ENCODE results near the gene PLCG2.
"Not testable (repeated sequence)": the region's sequence is repeated elsewhere in the genome, so short reads cannot be mapped to it uniquely, and the experiment has no call there.

PLCG2 gene

DNA sequence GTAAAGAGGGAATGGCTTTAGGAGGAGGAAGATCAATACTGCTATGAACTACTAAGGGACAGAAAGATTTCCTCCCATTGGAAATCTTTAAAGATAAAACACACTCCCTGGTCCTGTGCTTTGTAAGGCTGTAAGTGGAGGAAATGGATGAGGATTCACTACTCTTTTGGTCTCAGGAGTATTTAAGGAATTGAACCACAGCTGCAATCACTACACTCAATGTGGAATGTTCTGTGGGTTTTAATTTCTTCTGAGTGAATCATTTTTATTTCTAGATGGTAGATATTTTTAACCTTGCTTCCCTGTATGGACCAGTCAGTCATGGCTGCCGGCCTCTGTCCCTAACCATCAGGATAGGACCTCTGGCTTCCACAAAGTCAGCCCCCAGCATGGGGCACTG lies 166.6 kb downstream of the PLCG2 start:
- FAIRE-seq = no peak

DNA sequence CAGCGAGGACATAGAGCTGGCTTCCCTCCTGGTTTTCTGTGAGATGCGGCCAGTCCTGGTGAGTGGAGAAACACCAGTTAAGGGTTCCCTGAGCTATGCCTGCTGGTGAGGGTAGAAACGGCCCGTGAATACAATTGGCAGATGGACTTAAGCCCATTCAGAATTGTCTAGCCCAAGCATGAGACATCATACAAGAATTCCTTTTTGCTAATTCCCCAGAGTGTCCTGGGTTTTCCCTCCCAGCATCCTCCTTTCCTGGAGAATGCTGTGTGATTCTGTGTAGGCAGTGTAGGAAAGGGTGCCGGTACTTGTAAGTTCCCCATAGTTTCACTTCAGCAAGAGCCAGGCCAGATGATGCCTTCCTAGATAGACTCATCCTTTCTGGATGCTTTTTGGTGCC lies 167.1 kb downstream of the PLCG2 start:
- FAIRE-seq = no peak

GRCh38 chr16:81951564-81951963 lies 172.5 kb downstream of the PLCG2 start:
- FAIRE-seq = no peak

DNA sequence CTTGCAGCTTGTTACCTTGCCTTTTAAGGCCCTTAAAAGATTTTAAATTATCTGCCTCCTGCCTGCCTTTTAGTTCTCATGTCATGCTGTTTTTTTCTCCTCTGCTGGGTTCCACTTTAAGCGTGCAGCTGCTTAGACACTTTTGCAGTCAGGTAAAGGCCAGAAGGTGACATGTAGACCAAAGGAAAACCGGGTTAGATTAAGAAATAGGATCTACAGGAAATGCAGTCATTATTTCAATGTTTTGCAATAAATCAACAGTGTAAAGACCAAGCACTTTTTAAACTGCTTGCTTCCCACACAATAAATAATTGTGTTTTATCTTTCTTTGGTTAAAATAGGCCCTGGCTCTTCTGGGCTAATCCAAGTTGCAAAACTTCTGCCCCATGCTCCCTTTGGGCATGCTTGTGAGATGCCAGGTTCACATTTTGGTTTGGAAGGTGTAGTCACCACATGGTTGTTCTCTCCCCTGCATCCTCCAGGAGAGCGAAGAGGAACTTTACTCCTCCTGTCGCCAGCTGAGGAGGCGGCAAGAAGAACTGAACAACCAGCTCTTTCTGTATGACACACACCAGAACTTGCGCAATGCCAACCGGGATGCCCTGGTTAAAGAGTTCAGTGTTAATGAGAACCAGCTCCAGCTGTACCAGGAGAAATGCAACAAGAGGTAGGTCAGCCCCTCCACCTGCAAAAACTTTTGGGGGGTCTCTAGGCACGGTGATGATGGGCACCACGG lies 177.3 kb downstream of the PLCG2 start:
- no peak for FAIRE-seq

DNA sequence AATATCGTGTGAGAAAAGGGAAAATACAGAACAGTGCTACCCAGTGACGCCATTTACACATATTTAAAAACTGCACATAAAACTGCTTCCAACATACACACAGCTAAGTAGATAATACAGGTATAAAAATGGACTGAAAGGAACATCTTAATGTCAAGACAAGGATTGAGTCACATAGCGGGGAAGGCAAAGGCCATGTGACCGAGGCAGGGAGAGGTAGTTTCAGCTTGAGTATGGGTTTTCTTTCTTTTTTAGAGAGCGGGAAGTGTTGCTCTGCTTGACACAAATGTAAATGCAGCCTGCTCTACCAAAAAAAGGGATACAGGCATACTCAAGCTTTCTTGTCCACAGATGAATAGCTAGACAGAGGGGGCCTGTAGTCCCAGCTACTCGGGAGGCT lies 185.7 kb downstream of the PLCG2 start:
- FAIRE-seq = no peak

DNA sequence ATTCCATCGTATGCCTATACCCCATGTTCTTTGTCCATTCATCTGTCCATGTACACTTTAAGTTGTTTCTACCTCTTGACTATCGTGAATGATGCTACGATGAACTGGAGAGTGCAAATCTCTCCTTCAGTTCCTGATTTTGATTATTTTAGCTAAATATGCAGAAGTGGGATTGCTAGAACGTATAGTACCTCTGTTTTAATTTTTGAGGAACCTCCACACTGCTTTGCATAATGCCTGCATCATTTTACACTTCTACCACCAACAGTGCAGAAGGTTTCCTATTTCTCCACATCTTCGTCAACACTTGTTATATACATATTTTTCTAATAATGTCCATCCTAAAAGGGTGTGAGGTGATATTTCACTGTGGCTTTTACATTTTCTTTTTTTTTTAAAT lies 188.3 kb downstream of the PLCG2 start:
- FAIRE-seq = no peak

DNA sequence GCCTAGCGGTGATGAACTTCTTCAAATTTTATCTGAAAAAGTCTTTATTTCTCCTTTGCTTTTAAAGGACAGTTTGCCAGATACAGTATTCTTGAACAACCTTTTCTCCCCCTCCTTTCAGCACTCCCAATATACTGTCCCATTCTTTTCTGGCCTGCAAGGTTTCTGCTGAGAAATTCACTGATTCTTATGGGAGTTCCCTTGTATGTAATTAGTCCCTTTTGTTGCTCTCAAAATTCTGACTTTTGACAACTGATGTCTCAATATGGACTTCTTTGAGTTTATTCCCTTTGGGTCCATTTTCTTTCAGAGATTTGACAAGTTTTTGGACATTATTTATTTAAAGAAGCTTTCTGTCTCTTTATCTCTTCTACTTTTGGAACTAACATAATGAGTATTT lies 192.8 kb downstream of the PLCG2 start:
- no peak for FAIRE-seq

- FAIRE-seq = no peak
Observed at GRCh38 chr16:81973737-81974136, 194.6 kb downstream of the PLCG2 start.

GRCh38 chr16:81975637-81976036 lies 196.5 kb downstream of the PLCG2 start:
- FAIRE-seq = no peak

GRCh38 chr16:81977335-81977942 lies 198.3 kb downstream of the PLCG2 start:
- not testable (repeated sequence) for FAIRE-seq

DNA sequence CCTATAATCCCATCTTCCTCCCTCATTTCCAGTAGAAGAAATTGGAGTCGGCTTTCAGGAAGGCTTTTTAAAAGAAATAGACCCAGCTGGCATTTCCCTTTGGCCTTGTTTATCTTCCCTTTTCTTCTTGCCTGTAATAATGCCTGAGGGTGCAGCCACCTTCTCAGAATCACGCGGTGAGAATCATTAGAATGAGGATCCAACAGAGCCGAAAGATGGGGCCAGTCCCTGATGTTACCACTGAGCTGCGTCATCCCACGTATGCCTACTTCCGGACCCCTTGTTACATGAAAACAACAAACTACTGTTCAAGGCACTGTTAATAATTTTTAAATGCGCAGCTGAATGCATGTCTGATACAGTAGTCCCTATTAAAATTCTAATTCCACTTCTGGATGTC lies 208.0 kb downstream of the PLCG2 start:
- FAIRE-seq = no peak

GRCh38 chr16:81987706-81988105 lies 208.6 kb downstream of the PLCG2 start:
- FAIRE-seq = no peak

- FAIRE-seq = no peak
Observed at GRCh38 chr16:81992859-81993258, 213.8 kb downstream of the PLCG2 start.

- no peak for FAIRE-seq
Observed at GRCh38 chr16:81994485-81994884, 215.4 kb downstream of the PLCG2 start.

DNA sequence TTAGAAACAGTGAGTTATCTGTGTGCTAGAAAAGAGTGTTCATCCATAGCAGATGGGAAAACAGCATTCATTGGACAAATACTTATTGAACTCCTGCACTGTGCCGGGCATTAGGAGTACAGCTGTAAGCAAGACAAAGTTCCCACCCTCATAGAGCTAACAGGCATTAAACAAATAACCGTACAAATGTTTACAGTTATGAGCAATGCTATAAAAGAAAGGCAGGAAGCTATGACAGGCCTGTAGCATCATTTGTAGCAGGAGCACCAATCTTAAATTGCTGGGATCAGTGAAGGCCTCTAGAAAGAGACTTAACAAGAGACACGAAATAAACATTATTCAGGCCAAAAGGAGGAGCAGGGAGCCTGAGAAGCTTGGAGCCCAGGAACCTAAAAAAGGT lies 216.6 kb downstream of the PLCG2 start:
- no peak for FAIRE-seq

DNA sequence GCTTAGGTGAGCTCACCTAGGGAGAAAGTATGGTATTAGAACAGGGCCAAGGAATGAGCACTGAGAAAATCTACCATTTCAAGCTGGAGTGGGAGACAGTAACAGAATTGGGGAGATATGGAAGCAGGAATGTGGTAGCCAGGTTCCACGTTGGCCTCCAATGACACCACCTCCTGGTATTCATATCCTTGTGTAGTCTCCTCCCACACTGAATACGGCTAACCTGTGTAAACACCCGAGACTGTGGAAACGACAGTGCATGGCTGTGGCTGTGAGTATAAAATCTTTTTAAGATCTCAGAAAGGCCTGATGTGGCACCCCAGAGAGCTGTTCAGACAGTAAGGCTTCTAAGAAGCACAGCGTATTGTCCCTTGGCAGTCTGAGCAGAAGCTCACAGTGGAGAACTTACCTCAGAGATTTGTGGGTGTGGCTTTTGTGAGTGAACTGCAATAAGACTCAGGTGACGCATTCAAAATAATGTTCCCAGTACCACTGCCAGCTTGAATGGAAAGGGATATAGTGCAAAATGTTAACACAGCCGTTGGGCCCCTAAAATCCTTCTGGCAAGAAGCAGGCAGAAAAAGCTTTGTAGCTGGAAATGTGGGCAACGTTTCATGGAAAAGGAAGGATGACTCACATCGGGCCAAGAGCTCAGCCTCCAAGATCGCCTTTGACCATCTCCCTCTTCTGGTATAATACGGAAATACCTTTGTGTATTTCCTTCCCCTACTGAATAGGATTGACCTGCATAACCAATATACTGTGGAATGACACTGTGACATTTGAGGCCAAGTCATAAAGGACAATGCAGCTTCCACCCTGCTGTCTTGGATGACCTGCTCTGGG lies 217.8 kb downstream of the PLCG2 start:
- no peak for FAIRE-seq

DNA sequence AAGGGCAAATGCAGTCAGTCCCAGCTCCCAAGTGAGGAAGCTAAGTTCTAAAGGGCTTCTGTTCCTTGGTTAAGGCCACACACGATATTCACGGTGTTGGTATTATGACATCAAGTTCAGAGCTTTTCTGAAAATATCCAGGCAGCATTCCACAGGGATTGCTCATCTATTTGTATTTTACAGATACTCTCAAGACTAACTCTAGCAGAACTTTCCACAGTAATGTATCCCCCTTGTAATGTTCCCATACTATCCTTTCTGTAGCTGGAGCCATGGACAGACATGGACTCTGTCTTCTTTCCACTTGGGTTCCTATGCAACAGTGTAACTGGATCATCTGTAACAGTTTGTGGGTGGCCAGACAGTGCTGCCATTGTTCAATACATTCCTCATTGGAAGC lies 218.6 kb downstream of the PLCG2 start:
- FAIRE-seq = peak; percentile 48

GRCh38 chr16:82002831-82003230 lies 223.7 kb downstream of the PLCG2 start:
- FAIRE-seq = no peak

DNA sequence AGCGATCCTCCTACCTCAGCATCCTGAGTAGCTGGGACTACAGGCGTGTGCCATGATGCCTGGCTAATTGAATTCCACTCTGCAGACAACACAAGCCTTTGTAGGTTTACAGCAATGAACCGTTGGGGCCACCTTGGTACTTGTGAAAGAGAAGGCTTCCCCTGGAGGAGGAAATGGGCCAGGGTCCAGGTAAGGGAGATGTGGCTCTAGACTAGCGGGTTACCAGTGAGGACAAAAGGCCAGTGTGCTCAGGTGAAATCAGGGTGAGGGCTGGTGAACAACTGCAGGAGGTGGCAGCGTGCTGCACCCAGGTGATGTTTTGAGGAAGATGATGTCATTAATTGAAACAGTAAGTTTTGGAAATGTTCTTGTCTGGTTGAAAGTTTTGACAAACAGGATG lies 225.5 kb downstream of the PLCG2 start:
- FAIRE-seq = no peak

GRCh38 chr16:82005027-82005830 lies 226.1 kb downstream of the PLCG2 start:
- FAIRE-seq = peak; percentile 50

DNA sequence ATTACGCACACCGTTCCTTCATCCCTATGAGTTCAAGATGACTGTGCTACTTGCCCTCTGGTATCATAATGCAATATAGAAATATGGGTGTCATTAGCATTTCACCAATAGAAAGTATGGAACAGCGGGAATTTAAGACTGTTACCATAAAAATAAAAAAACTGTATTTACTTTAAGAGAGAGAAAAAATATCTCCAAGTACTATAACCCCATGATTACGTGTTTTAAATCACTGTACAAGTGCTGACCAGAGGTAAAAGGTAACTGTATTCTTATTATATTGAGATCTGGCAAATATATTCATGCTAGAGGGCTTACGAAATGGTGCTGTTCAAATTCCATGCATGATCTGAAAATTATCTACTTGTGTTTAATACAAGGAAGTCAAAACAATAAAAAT lies 226.9 kb downstream of the PLCG2 start:
- FAIRE-seq = no peak

DNA sequence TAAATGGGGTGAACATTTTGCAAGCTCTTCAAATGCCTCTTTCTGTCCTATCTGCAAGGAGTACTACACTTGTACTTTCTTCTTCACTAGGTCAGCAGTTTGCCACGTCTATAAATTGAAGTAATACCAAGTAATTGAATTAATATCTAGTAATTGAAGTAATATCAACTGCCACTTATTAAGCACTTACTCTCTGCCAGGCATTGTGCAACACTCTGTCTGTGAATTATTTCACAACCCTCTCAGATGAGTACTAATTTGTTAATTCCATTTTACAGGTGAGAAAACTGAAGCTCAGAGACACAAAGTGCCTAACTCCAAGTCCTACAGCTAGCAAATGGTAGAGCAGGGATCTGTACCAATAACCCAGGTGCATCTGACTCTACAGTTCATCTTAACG lies 228.1 kb downstream of the PLCG2 start:
- FAIRE-seq = no peak
